GF-D8 (cell line): ENCODE data around the gene LMNA.
"Not testable (repeated sequence)": the region's sequence is repeated elsewhere in the genome, so short reads cannot be mapped to it uniquely, and the experiment has no call there.

Source experiments
- DNase-seq: peaks from one replicate; lab custom pipeline; 2025; lab: John Stamatoyannopoulos, UW

Gene LMNA

GRCh38 chr1:156164125-156164831 is 49.8 kb downstream of the LMNA start:
- no peak for DNase-seq

GRCh38 chr1:156165083-156165482 is 50.6 kb downstream of the LMNA start:
- no peak for DNase-seq

- DNase-seq = no peak
Observed at GRCh38 chr1:156167536-156167935, 53.0 kb downstream of the LMNA start.

- no peak for DNase-seq
Observed at GRCh38 chr1:156172696-156173470, 58.4 kb downstream of the LMNA start.

- no peak for DNase-seq
Observed at GRCh38 chr1:156176610-156177210, 62.2 kb downstream of the LMNA start.

GRCh38 chr1:156177919-156178654 is 63.6 kb downstream of the LMNA start:
- DNase-seq = no peak

- DNase-seq = no peak
Observed at GRCh38 chr1:156180471-156180870, 66.0 kb downstream of the LMNA start.

- not testable (repeated sequence) for DNase-seq
Observed at GRCh38 chr1:156181391-156181924, 66.9 kb downstream of the LMNA start.

GRCh38 chr1:156182010-156182779 is 67.7 kb downstream of the LMNA start:
- not testable (repeated sequence) for DNase-seq

GRCh38 chr1:156186347-156187177 is 72.1 kb downstream of the LMNA start:
- DNase-seq = not testable (repeated sequence)
